ENCODE data around the gene ZNF554. TPM values are rescaled to one million over a fixed set of nuclear protein-coding genes. Genes with fewer than 3 reads are reported as not detected.
"Not testable (repeated sequence)": the region's sequence is repeated elsewhere in the genome, so short reads cannot be mapped to it uniquely, and the experiment has no call there.

ZNF554 gene
- total and polyA plus RNA-seq, 7 experiments from 2014 or later: 3.6 to 9.2 (median 5.8) TPM

DNA sequence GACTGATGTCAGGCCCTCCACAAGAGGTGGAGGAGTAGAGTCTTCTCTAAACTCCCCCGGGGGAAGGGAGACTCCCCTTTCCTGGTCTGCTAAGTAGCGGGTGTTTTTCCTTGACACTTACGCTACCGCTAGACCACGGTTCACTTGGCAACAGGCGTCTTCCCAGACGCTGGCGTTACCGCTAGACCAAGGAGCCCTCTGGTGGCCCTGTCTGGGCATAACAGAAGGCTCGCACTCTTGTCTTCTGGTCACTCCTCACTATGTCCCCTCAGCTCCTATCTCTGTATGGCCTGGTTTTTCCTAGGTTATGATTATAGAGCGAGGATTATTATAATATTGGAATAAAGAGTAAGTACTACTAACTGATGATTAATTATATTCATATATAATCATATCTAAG, 52.5 kb downstream of the ZNF554 start:
- H3K4me3 Mint-ChIP-seq; H3K4me3 ChIP-seq (ENCODE audit: low read length); ATAC-seq; H3K9me3 ChIP-seq (ENCODE audit: control insufficient read depth in 2 of 3, low read length in 3 of 3); H3K27ac ChIP-seq (ENCODE audit: low read depth, low read length); POLR2A ChIA-PET; H3K36me3 ChIP-seq (ENCODE audit: control insufficient read depth in 2 of 3, insufficient read depth in 3 of 3, low read length in 3 of 3); H3K27ac Mint-ChIP-seq; H3K4me1 ChIP-seq (ENCODE audit: control insufficient read depth in 2 of 2, insufficient read depth in 2 of 2, low read length in 2 of 2); H3K36me3 Mint-ChIP-seq; H3K27me3 ChIP-seq (ENCODE audit: control insufficient read depth in 2 of 2, insufficient read depth in 2 of 2, low read length in 2 of 2); H3K27me3 Mint-ChIP-seq: not testable (repeated sequence)
- DNase-seq: peak in 4 of 9 donors; percentile 16 to 31 (median 22)
- H3K9me3 Mint-ChIP-seq: peaks cover 0 to 19% (median 9%) of the 10 kb centered on the region in 11 donors
- intact Hi-C loops (cut with micrococcal nuclease): loop anchor here in 1 of 2 donors (1.0 kb wide), 2 partner anchors 53 to 224 kb away; partner anchors contain the start of gene ZNF554
- CTCF ChIA-PET: interaction anchor here (0.6 to 1.8 kb wide), 2 partner anchors 9 to 224 kb away, joined by 3 to 10 read pairs; no protein-coding TSS in a partner anchor
- peaks cover 0 to 11% (median 3%) of the 10 kb centered on the region in 7 donors for H3K4me1 Mint-ChIP-seq

DNA sequence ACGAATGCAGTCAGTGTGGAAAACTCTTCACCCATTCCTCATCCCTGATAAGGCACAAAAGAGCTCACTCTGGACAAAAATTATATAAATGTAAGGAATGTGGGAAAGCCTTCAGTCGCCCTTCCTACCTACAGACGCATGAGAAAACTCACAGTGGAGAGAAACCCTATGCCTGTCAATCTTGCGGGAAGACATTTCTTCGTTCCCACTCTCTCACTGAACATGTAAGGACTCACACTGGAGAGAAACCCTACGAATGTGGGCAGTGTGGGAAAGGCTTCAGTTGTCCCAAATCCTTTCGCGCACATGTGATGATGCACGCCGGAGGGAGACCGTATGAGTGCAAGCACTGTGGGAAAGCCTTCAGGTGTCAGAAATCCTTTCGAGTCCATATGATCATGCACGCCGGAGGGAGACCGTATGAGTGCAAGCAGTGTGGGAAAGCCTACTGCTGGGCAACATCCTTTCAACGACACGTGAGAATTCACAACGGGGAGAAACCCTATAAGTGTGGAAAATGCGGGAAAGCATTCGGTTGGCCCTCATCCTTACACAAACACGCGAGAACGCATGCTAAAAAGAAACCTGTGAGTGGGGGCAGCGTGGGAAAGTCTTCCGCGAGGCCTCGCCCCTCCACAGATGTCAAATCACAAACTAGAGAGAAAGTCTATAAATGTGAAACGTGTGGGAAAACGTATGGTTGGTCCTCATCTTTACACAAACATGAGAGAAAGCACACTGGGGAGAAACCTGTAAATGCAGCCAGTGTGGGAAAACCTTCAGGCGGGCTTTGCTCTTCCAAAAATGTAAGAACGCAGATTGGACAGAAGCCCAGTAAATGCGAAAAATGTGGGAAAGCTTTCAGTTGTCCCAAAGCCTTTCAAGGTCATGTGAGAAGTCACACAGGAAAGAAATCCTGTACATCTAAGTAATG, 58.0 kb downstream of the ZNF554 start:
- ChIA-PET POLR2A (no interaction called here), CTCF (no interaction called here)
- no peak for ATAC-seq
- no peaks in the 10 kb centered on the region for H3K27me3 ChIP-seq (ENCODE audit: control insufficient read depth in 2 of 2, insufficient read depth in 2 of 2, low read length in 2 of 2)
- peaks cover 0 to 25% (median 11%) of the 10 kb centered on the region in 3 experiments for H3K9me3 ChIP-seq (ENCODE audit: control insufficient read depth in 2 of 3, low read length in 3 of 3)
- H3K4me3 Mint-ChIP-seq: no peak overlapping the region
- DNase-seq: no peak
- no peaks in the 10 kb centered on the region for H3K4me1 ChIP-seq (ENCODE audit: control insufficient read depth in 2 of 2, insufficient read depth in 2 of 2, low read length in 2 of 2)
- no peak overlapping the region for H3K27ac Mint-ChIP-seq
- no peaks in the 10 kb centered on the region for H3K36me3 ChIP-seq (ENCODE audit: control insufficient read depth in 2 of 3, insufficient read depth in 3 of 3, low read length in 3 of 3)
- no peak overlapping the region for H3K27ac ChIP-seq (ENCODE audit: low read depth, low read length)
- H3K4me1 Mint-ChIP-seq: no peaks in the 10 kb centered on the region
- H3K9me3 Mint-ChIP-seq: peaks cover 0 to 35% (median 19%) of the 10 kb centered on the region in 11 donors
- intact Hi-C loops (cut with micrococcal nuclease): no loop called here
- H3K27me3 Mint-ChIP-seq: no peaks in the 10 kb centered on the region
- H3K36me3 Mint-ChIP-seq: peaks cover 0 to 4% (median 0%) of the 10 kb centered on the region in 5 donors
- H3K4me3 ChIP-seq (ENCODE audit: low read length): no peak overlapping the region

- POLR2A ChIA-PET: no interaction called here
- H3K36me3 ChIP-seq (ENCODE audit: control insufficient read depth in 2 of 3, insufficient read depth in 3 of 3, low read length in 3 of 3): no peaks in the 10 kb centered on the region
- no peak overlapping the region for H3K27ac Mint-ChIP-seq
- H3K4me3 Mint-ChIP-seq: no peak overlapping the region
- H3K27ac ChIP-seq (ENCODE audit: low read depth, low read length): no peak overlapping the region
- no peaks in the 10 kb centered on the region for H3K27me3 ChIP-seq (ENCODE audit: control insufficient read depth in 2 of 2, insufficient read depth in 2 of 2, low read length in 2 of 2)
- no peak overlapping the region for H3K4me3 ChIP-seq (ENCODE audit: low read length)
- H3K36me3 Mint-ChIP-seq: peaks cover 0 to 2% (median 0%) of the 10 kb centered on the region in 5 donors
- DNase-seq (no peak), ATAC-seq (no peak)
- peaks cover 0 to 7% (median 4%) of the 10 kb centered on the region in 11 donors for H3K9me3 Mint-ChIP-seq
- peaks cover 0 to 13% (median 7%) of the 10 kb centered on the region in 7 donors for H3K4me1 Mint-ChIP-seq
- H3K27me3 Mint-ChIP-seq: no peaks in the 10 kb centered on the region
- no peaks in the 10 kb centered on the region for H3K4me1 ChIP-seq (ENCODE audit: control insufficient read depth in 2 of 2, insufficient read depth in 2 of 2, low read length in 2 of 2)
- CTCF ChIA-PET: no interaction called here
- intact Hi-C loops (cut with micrococcal nuclease): no loop called here
- peaks cover 0 to 4% (median 0%) of the 10 kb centered on the region in 3 experiments for H3K9me3 ChIP-seq (ENCODE audit: control insufficient read depth in 2 of 3, low read length in 3 of 3)
Observed at GRCh38 chr19:2883686-2884439, 64.2 kb downstream of the ZNF554 start.

- Mint-ChIP-seq H3K4me3 (no peak overlapping the region), H3K9me3 (peaks cover 0 to 4% (median 0%) of the 10 kb centered on the region in 11 donors), H3K36me3 (peaks cover 0 to 2% (median 0%) of the 10 kb centered on the region in 5 donors), H3K27me3 (no peaks in the 10 kb centered on the region), H3K4me1 (peaks cover 0 to 13% (median 7%) of the 10 kb centered on the region in 7 donors), H3K27ac (no peak overlapping the region)
- ChIA-PET POLR2A (interaction anchor here (0.7 kb wide), 1 partner anchor 907 kb away, joined by 4 read pairs; no protein-coding TSS in a partner anchor), CTCF (no interaction called here)
- Histone ChIP-seq H3K9me3 (ENCODE audit: control insufficient read depth in 2 of 3, low read length in 3 of 3) (no peaks in the 10 kb centered on the region), H3K4me1 (ENCODE audit: control insufficient read depth in 2 of 2, insufficient read depth in 2 of 2, low read length in 2 of 2) (no peaks in the 10 kb centered on the region), H3K36me3 (ENCODE audit: control insufficient read depth in 2 of 3, insufficient read depth in 3 of 3, low read length in 3 of 3) (no peaks in the 10 kb centered on the region), H3K27ac (ENCODE audit: low read depth, low read length) (no peak overlapping the region), H3K4me3 (ENCODE audit: low read length) (no peak overlapping the region), H3K27me3 (ENCODE audit: control insufficient read depth in 2 of 2, insufficient read depth in 2 of 2, low read length in 2 of 2) (no peaks in the 10 kb centered on the region)
- DNase-seq: no peak
- intact Hi-C loops (cut with micrococcal nuclease): loop anchor here in 1 of 2 donors (5.0 kb wide), 1 partner anchor 277 kb away; no protein-coding TSS in a partner anchor
- no peak for ATAC-seq
Observed at GRCh38 chr19:2885736-2886135, 66.1 kb downstream of the ZNF554 start.

Other genes with a start within 250 kb of the ZNF554 start
- gene GNG7, start 117.2 kb upstream of the ZNF554 start, total RNA-seq: 1 to 10 TPM in 4 of 5 experiments, under 1 TPM in 1; 0.31 to 6.8 (median 6.6) TPM
- gene GNG7, start 117.2 kb upstream of the ZNF554 start, polyA plus RNA-seq: 1 to 10 TPM; 3.2 to 4.1 TPM
- gene DIRAS1, start 98.5 kb upstream of the ZNF554 start, total RNA-seq: under 1 TPM in 4 of 5 experiments, not detected in 1; 0.07 to 0.53 (median 0.33) TPM
- gene DIRAS1, start 98.5 kb upstream of the ZNF554 start, polyA plus RNA-seq: not detected
- gene SLC39A3, start 79.9 kb upstream of the ZNF554 start, total RNA-seq: 10 to 100 TPM; 10.1 to 28.5 (median 17.8) TPM
- 10 to 100 TPM; 40.7 to 42.1 TPM for gene SLC39A3, start 79.9 kb upstream of the ZNF554 start, polyA plus RNA-seq
- 10 to 100 TPM; 32.2 to 47.8 (median 37.9) TPM for gene SGTA, start 36.6 kb upstream of the ZNF554 start, total RNA-seq
- gene SGTA, start 36.6 kb upstream of the ZNF554 start, polyA plus RNA-seq: 10 to 100 TPM; 25.3 to 40.9 TPM
- gene THOP1, start 34.4 kb upstream of the ZNF554 start, total RNA-seq: 10 to 100 TPM; 26.4 to 98.2 (median 29.7) TPM
- 10 to 100 TPM; 27.6 to 38.4 TPM for gene THOP1, start 34.4 kb upstream of the ZNF554 start, polyA plus RNA-seq
- 1 to 10 TPM; 1.2 to 10.0 (median 2.7) TPM for gene ZNF555, start 21.6 kb downstream of the ZNF554 start, total RNA-seq
- 1 to 10 TPM; 2.4 to 7.1 TPM for gene ZNF555, start 21.6 kb downstream of the ZNF554 start, polyA plus RNA-seq
- gene ZNF556, start 47.5 kb downstream of the ZNF554 start, total RNA-seq: not detected
- gene ZNF556, start 47.5 kb downstream of the ZNF554 start, polyA plus RNA-seq: not detected
- gene ZNF57, start 81.1 kb downstream of the ZNF554 start, total RNA-seq: 1 to 10 TPM; 1.7 to 5.0 (median 2.2) TPM
- gene ZNF57, start 81.1 kb downstream of the ZNF554 start, polyA plus RNA-seq: 1 to 10 TPM in 1 of 2 donors, under 1 TPM in 1; 0.97 to 4.3 TPM
- gene ZNF77, start 125.1 kb downstream of the ZNF554 start, total RNA-seq: 1 to 10 TPM; 2.0 to 5.8 (median 4.3) TPM
- 1 to 10 TPM; 2.6 to 3.3 TPM for gene ZNF77, start 125.1 kb downstream of the ZNF554 start, polyA plus RNA-seq
- gene TLE6, start 157.7 kb downstream of the ZNF554 start, total RNA-seq: under 1 TPM in 2 of 5 experiments, not detected in 3; 0.60 to 0.64 TPM
- under 1 TPM in 1 of 2 donors, not detected in 1; 0.52 TPM for gene TLE6, start 157.7 kb downstream of the ZNF554 start, polyA plus RNA-seq
- gene TLE2, start 209.4 kb downstream of the ZNF554 start, total RNA-seq: 10 to 100 TPM in 4 of 5 experiments, 1 to 10 TPM in 1; 1.1 to 33.6 (median 19.9) TPM
- gene TLE2, start 209.4 kb downstream of the ZNF554 start, polyA plus RNA-seq: 10 to 100 TPM; 10.8 to 13.1 TPM
- 1,000 to 10,000 TPM in 2 of 5 experiments, 100 to 1,000 TPM in 3; 658 to 1,102 (median 755) TPM for gene TLE5, start 242.6 kb downstream of the ZNF554 start, total RNA-seq
- gene TLE5, start 242.6 kb downstream of the ZNF554 start, polyA plus RNA-seq: 100 to 1,000 TPM; 643 to 982 TPM